ENCODE measurements around the gene SUPT3H.

Gene SUPT3H

DNA sequence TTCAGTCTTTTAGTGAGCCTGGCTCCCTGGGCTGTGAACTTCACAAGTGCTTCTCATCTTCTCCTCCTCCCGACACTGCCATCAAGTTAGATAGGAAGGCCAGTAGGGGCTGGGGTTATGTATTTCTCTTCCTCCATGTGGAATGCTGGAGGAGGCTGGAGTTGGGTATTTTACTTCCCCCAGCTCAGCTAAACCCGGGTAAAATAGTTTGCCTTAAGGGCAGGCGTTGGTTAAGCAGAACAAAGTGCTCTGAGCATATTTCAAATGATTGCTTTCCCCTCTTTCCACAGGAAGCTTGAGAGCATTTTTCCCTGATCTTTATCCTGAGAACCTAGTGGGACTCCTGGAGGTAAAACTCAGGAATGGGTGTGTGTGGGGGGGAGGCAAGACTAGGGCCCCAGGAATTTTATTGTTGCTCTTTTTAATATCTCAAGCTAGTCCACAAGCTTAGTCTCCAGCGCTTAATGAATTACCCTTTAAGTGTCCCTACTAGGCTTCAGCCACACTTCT is 16.9 kb upstream of the SUPT3H start:
- no peak for FAIRE-seq
- DNase-seq (ENCODE audit: insufficient read length, low spot score) = no peak

DNA sequence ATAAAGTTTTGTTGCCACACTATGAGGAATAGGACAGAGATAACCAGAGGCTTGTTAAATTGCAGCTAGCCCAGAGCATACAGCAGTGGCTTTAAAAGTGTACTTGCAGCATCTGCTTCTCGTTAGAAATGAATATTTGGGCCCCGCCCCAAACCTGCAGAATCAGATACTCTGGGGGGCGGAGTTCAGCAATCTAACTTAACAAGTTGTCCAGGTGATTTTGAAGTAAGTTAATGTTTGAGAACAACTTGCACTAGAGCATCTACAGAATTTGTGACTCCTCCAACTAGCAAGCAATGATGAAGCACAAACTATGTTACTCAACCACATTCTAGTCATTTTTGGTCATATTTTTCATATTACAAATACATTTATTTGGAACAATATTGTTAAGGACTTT is 10.6 kb upstream of the SUPT3H start:
- DNase-seq (ENCODE audit: insufficient read length, low spot score) (no peak), FAIRE-seq (no peak)

DNA sequence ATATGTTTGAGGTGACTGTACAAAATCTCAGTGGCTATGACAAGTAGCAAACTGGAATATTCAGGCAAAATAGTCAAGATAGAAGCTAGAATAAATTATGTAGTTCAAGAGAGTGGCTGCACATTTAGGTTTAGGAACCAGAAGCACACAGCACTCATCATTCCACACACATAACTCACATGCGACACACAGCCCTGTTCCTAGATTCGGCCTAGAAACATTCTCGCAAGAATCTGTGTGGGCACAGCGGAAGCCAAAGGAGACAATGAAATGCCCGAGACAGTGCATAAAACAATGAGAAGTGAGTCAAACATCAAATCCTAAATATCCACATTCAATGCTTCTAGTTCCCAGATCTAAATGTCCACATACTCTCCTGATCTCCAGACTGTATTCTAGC is 9.5 kb upstream of the SUPT3H start:
- FAIRE-seq (no peak), DNase-seq (ENCODE audit: insufficient read length, low spot score) (no peak)

DNA sequence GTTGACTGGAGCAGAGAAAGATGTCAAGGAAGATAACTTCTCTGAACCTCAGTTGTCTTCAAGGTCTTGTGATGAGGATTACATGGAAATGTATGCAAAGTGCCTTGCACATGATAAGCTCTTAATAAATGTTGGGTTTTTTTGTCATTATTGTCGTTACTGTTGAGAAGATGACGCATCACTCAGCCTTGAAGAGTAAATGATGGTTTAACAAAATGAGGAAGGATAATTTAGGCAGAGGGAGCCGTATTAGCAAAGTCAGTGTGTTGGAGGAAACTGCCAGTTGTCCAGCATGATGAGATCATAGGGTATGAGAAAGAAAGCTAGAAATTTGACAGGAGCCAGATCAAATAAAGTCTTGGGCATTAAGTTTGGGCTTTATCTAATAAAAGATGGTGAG is 8.8 kb upstream of the SUPT3H start:
- no peak for DNase-seq (ENCODE audit: insufficient read length, low spot score)
- FAIRE-seq = no peak

DNA sequence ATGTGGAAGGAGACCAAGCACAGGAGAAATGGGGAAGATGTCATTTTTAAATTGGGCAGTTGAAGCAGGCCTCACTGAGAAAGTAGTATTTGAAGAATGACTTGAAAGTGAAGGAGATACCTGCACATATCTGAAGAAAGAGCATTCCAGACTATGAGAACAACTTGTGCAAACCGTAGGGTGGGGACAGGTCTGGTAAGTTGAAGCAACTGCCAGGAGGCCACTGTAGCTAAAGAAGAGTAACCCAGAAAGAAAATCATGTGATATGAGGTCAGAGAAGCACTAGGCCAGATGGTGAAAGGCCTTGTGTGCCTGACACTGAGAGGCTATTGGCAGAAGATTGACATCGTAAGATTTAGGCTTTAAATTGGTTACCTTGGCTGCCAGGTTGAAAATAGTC is 4.7 kb upstream of the SUPT3H start:
- no peak for DNase-seq (ENCODE audit: insufficient read length, low spot score)
- no peak for FAIRE-seq

DNA sequence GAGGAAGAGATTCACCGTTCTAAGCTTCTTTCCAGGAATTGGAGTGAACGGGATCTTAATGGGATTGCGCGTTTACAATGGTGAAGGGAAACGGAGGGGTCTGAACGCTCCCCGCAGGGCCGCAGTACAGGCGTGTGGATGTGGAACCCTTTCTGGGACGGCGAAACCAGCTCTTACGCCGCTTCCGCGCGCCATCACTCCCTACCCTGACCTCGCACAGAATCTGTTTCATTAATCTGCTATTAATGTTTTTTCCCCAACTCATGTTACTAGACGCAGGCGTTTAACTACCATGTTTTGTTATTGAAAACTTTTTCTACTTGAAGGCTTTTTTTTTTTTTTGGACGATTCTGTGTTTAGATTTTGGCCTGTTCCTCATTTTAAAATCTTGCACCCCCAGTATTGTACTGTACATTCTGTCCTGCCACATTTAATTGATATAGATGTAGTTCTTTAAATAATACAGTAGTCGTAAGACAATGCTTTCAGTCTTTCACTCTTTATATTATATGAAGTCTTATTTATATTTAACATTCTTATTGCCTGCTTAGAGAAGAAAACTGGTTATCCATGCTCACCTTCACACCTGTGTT is 696 bp upstream of the SUPT3H start:
- DNase-seq (ENCODE audit: insufficient read length, low spot score) = no peak
- FAIRE-seq = peak; percentile 71

DNA sequence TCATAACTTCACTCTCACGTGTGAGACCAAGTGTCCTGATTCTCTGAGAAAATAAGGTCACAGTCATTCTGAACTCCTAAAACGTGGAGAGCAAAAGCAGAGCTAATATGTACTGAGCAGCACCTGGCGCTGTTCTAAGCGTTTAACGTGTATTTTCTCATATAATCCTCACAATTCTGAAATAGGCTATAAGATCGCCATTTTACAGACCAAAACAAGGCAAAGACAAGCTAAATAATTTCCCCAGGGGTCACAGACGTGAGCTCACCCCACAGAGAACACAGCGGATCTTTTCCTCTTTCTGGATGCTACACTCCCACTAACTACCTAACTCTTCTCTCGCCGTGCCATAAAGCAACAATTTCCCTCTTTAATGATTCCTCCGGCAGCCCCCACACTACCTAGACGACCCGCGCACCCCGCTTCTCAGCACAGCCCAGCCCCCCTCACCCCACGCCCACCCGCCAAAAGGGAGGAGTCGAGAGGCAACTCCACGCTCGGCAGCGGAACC is 636 bp downstream of the SUPT3H start:
- DNase-seq (ENCODE audit: insufficient read length, low spot score) = no peak
- FAIRE-seq = peak; percentile 64

DNA sequence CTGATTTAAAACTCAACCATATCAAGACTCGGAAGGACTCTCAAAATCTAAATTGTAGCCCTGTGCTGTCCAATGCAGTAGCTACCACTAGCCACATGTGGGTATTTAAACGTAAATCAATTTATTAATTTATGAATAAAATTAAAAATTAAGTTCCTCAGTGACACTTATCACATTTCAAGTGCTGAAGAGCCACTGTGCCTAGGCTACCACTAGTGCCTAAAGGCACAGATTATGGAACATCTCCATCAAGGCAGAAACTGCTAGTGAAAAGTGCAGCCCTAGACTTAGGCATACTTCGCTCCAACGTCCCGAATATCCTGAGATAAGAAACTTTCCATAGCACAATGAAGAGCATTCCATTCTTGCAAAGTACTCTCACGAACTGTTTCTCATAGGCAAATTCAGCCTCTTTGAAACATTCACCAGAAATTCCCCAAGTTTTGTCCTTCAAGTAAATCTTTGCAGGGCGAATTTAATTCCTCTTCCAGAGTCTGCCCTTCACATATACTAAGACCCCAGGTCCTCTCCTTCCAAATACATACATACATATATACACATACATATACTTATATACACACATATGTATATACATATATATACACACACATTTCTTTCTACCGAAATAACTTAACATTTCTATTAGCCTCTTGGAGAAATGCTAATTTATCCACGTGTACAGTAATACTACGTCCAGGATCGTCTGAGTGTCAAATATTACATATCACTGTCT is 1.3 kb downstream of the SUPT3H start:
- DNase-seq (ENCODE audit: insufficient read length, low spot score) (no peak), FAIRE-seq (no peak)

DNA sequence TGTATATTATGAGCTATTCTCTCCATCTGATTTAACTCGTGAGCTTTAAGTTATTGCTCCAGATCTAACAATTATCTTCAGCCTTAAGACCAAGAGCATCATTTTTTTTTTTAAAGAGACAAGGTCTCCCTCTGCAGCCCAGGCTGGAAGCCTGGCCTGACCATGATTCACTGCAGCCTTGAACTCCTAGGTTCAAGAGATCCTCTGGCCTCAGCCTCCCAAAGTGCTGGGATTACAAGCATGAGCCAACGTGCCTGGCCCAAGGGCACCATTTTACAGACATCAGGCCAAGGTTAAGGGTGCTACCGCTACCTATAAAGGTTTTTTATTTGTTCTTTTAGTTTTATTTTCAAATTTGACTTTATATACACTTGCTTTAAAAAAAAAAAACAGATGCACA is 2.3 kb downstream of the SUPT3H start:
- FAIRE-seq = no peak
- no peak for DNase-seq (ENCODE audit: insufficient read length, low spot score)

DNA sequence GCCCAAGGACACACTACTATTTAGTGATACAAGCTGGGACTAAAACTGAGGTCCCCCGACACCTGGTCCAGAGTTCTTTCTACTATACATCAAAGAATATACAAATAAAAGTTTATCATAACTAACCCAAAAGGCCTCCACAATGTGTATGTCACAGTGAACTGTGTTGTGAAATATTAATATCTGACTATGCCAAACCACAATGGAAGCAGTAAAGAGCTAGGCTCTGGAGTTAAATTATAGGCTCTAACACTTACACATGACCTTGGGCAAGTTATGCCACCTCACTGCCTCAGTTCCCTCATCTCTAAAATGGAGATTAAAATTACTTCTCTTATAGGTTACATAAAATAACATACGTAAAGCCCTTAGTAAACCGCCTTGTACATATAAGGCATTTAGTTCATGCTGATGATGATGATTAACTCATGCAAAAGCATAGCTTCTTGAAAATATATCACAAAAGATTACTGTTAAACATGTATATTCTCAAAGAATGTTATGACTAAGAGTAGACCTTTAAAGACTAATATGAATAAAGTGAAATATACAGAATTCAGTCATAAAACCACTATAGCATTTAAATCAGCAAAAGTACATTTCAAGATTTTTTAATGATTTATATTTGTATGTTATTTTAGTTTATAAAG is 5.7 kb downstream of the SUPT3H start:
- FAIRE-seq (no peak), DNase-seq (ENCODE audit: insufficient read length, low spot score) (no peak)

DNA sequence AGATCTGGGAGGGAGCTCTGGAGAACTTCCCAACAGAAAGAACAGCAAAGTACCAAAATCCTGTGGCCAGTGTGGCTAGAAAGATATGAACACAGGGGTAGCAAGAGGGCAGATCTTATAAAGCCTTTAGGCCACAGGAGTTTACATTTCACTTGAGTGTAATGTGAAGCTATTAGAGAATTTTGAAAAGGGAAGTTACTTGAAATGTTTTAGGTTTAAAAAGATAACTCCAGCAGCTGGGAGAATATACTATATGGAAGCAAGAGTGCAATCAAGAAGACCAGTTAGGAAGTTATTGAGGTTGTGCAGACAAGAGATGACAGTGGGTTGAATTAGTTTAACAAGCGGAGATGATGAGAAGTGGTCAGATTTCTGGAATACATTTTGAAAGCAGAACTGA is 7.9 kb downstream of the SUPT3H start:
- DNase-seq (ENCODE audit: insufficient read length, low spot score) (no peak), FAIRE-seq (no peak)

DNA sequence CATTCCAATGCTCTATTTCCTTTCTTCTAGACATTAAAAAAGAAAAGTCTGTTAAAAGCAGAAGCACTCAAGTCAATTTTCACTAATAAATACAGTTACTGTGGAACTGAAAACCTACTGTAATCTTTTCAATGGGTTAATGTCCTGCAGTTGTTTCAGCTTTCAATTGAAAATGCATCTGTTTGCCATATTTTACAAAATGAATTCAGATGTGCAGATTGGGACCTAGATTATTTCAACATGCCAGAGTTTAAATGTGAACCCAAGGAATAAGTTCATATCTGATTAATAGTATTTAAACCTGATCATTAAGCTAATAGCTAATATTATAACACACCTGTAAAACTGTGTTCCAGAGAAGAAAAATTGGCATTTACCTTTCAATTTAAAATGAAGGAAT is 9.7 kb downstream of the SUPT3H start:
- FAIRE-seq = no peak

DNA sequence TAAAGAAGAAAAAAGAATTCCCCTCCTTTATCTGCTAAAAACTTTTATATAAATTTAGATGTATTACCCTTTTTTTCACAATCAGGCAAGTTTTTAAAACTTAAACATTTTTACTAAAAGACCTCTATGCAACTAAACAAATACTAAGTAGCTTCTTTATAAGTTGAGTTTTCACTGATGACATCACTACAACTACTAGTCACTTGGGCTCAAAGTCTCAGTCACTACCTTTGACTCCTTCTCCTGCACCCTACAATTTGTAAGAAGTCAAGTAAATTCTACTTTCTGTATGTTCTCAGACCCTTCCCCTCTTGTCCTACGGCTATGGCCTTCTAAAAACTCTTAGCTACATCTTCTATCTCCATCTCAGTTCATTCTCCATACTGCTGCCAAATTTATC is 11.2 kb downstream of the SUPT3H start:
- DNase-seq (ENCODE audit: insufficient read length, low spot score) = no peak
- no peak for FAIRE-seq

More for the DNA sequence above, 9.7 kb downstream of the SUPT3H start:
- DNase-seq (ENCODE audit: insufficient read length, low spot score) = no peak

DNA sequence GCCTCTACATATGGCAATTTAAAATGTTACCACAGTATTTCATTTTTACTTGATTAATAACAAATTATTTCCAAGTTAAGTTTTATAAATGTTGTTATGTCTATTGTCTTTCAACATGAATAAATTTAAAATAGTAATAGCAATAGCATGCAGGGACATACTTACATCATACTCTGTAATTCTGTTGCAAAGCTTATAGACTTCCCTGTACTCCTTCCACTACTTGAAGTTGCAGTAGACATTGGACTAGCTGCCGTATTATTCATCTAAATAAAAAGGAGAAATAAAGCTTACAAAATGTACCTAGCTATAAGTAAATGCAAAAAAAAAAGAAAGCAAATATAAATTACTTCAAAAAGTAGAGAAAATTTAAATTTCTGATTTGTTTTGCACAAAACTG is 12.7 kb downstream of the SUPT3H start:
- DNase-seq (ENCODE audit: insufficient read length, low spot score) = no peak
- FAIRE-seq = no peak

DNA sequence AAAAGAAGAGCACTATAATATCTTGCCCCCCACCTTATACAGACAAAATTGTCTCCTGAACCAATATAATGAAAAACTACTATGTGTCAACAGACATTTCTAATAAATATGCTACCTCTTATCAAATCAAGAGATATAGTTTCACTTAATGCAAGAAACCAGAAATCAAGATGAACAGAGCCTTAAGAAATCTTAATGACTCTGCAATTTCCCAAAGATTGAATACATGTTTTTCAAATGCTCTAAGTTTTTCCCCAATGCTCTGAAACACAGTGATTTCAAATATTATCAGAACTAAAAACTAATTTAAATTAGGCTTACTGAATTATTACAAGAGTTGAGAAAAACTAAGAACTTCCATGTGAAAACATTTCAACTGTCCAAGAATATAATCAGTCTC is 13.3 kb downstream of the SUPT3H start:
- no peak for DNase-seq (ENCODE audit: insufficient read length, low spot score)
- no peak for FAIRE-seq

DNA sequence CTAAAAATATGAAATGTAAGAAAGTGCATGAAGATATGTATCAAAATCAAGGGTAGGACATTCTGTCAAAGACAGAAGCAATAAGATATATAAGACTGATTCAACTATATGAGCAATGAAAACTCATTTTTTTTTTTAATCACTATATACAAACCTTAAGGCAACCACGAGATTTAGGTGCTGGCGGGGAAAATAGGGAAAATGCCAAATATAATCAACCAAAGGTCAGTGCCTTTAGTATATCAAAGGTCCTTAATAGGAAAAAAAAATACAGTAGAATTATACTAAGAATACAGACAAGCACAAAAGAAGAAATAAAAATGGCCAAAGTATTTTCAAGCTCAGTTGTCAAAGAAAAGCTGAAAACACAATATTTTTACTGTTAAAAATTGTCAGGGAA is 24.1 kb downstream of the SUPT3H start:
- FAIRE-seq (no peak), DNase-seq (ENCODE audit: insufficient read length, low spot score) (no peak)

DNA sequence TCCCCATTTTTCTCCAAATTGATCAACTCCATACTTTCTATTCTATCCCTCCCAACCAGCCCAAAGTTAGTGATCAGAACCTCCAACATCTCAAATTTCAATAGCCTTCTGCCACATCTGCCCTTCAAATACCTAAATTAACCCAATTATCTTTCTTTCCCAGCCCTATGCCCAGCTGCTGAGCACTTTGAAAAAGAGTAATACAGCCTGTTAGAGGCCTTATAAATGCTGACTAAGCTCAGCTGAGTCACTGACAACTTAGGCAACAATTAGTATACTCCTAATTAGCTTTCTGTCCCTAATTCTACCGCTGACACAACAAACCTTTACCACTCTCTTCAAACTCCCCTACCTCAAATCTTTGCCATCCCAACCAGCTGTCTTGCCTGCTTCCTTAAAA is 26.1 kb downstream of the SUPT3H start:
- DNase-seq (ENCODE audit: insufficient read length, low spot score) (no peak), FAIRE-seq (no peak)

DNA sequence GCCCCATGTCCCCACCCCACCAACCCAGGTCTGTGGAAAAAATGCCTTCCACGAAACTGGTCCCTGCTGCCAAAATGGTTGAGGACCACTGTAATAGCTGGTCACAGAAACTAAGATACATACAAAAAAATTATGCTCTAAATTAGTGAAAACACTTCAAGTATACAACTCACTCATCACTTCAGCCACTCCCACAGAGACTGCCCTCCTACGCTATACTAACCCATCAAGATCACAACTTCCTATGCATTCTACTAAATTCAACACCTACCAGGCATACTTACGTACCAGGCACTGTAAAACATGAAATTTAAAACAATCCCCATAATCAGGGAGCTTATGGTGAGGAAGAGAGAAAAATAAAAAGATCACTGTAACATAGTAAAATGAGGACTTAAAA is 26.7 kb downstream of the SUPT3H start:
- DNase-seq (ENCODE audit: insufficient read length, low spot score) (no peak), FAIRE-seq (no peak)

DNA sequence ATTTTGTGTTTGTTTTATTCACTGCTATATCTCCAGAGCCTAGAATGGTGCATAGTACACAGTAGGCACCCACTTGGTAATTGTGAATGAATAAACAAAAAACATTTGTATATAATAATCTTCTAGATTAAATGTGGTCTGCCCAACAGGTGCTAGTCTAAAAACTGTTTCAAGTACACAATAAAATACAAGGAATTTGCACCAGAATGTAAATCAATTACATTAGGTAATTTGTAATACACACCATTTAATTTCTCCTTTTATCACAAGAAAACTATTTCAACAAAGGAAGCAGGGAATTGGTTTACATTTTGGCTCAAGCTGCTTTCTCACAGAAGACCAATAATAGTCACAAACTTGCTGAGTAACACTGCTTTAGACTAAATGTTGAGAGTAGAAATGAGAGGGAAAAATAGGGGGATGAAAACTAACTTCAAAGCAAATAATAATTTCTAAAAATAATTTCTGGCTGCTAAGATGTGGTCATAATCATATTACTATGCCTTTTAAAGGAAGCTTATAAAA is 27.5 kb downstream of the SUPT3H start:
- no peak for DNase-seq (ENCODE audit: insufficient read length, low spot score)
- FAIRE-seq = no peak

DNA sequence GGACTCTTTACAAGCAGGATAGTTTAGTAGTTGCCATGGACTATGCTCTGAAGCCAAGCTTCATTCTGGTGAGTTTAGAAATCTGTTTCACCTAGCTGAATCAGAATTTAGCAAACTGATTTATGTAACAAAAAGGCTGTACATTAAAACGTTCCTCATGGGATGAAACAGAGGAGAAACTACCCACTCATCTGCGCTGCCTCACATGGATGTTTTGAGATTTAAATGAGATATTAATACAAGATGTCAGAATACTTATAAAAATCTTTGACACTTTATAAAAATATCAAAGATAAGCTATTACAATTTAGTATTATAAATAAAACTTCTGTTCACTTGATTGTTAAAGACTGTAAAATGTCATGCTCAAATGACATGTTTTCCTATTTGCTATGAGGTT is 32.8 kb downstream of the SUPT3H start:
- DNase-seq (ENCODE audit: insufficient read length, low spot score) = no peak
- no peak for FAIRE-seq

DNA sequence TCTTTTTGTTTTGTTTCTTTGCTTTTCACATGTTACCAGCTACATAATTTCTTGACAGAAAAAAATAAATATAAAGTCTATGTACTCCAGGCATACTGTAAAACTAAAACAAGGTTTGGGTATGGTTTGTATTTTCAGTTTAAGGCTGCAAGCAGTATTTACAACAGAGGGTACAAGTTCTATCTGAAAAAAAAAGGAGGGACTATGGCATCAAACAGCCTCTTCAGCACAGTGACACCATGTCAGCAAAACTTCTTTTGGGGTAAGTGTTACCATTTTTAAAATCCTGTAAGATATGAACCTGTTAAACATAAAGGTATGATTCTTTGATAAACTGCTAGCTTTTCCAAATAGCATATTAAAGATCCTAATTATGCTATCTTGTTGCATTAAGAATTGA is 49.2 kb downstream of the SUPT3H start:
- FAIRE-seq (no peak), DNase-seq (ENCODE audit: insufficient read length, low spot score) (no peak)

Data from GM19239 (cell line).